Measurements from ENCODE around the gene RPS21. TPM values are rescaled to one million over a fixed set of nuclear protein-coding genes. Genes with fewer than 3 reads are reported as not detected.

RPS21 gene
- total and polyA plus RNA-seq, 12 donors: 512 to 4,111 (median 619) TPM

- ATAC-seq (no peak), DNase-seq (no peak)
- H3K4me3 ChIP-seq: no peak overlapping the region
- H3K9me3 ChIP-seq: no peaks in the 10 kb centered on the region
- peaks cover 0 to 22% (median 6%) of the 10 kb centered on the region in 7 donors for H3K27me3 ChIP-seq
- no peak for TF ChIP-seq CTCF (IDR thresholded peaks at IDR 0.05)
- H3K36me3 ChIP-seq: no peaks in the 10 kb centered on the region
- intact Hi-C loops (cut with DNase I): no loop called here
- 83 to 91% methylated on average over 3 of the region's 3 CpGs for WGBS, 2 donors
- H3K4me1 ChIP-seq: peaks cover 0 to 23% (median 5%) of the 10 kb centered on the region in 9 donors
- no peak overlapping the region for H3K27ac ChIP-seq
Observed at GRCh38 chr20:62436692-62437091, 49.8 kb downstream of the RPS21 start.

- H3K27me3 ChIP-seq: peaks cover 0 to 24% (median 6%) of the 10 kb centered on the region in 7 donors
Observed at GRCh38 chr20:62437496-62437895, 50.6 kb downstream of the RPS21 start.

GRCh38 chr20:62437927-62438326 is 51.0 kb downstream of the RPS21 start:
- H3K27ac ChIP-seq: no peak overlapping the region

More at GRCh38 chr20:62437496-62437895, 50.6 kb downstream of the RPS21 start:
- Histone ChIP-seq H3K4me1 (peaks cover 0 to 23% (median 5%) of the 10 kb centered on the region in 9 donors), H3K27ac (no peak overlapping the region), H3K36me3 (no peaks in the 10 kb centered on the region), H3K9me3 (no peaks in the 10 kb centered on the region), H3K4me3 (no peak overlapping the region)
- no peak for TF ChIP-seq CTCF (IDR thresholded peaks at IDR 0.05)
- WGBS, 2 donors: 73 to 83% methylated on average over 12 of the region's 12 CpGs
- intact Hi-C loops (cut with DNase I): no loop called here
- no peak for DNase-seq
- no peak for ATAC-seq

More at GRCh38 chr20:62437927-62438326, 51.0 kb downstream of the RPS21 start:
- TF ChIP-seq CTCF (IDR thresholded peaks at IDR 0.05): no peak
- 81 to 82% methylated on average over 24 of the region's 24 CpGs for WGBS, 2 donors
- H3K27me3 ChIP-seq: peaks cover 0 to 24% (median 6%) of the 10 kb centered on the region in 7 donors
- H3K4me1 ChIP-seq: peaks cover 0 to 23% (median 5%) of the 10 kb centered on the region in 9 donors
- H3K9me3 ChIP-seq: no peaks in the 10 kb centered on the region
- H3K4me3 ChIP-seq: no peak overlapping the region
- intact Hi-C loops (cut with DNase I): no loop called here
- DNase-seq (no peak), ATAC-seq (peak in 5 of 8 donors; percentile 9 to 30 (median 21))
- no peaks in the 10 kb centered on the region for H3K36me3 ChIP-seq

Other genes starting within 250 kb of the RPS21 start
- gene PSMA7, start 243.7 kb upstream of the RPS21 start, total RNA-seq: 100 to 1,000 TPM; 172 to 296 (median 200) TPM
- 100 to 1,000 TPM; 143 to 567 TPM for gene PSMA7, start 243.7 kb upstream of the RPS21 start, polyA plus RNA-seq
- gene SS18L1, start 243.3 kb upstream of the RPS21 start, total RNA-seq: 10 to 100 TPM in 2 of 10 donors, 1 to 10 TPM in 8; 6.6 to 11.7 (median 7.4) TPM
- gene SS18L1, start 243.3 kb upstream of the RPS21 start, polyA plus RNA-seq: 10 to 100 TPM in 1 of 2 donors, 1 to 10 TPM in 1; 5.2 to 22.3 TPM
- 10 to 100 TPM; 21.5 to 30.4 (median 28.2) TPM for gene MTG2, start 204.1 kb upstream of the RPS21 start, total RNA-seq
- 10 to 100 TPM; 25.4 to 55.5 TPM for gene MTG2, start 204.1 kb upstream of the RPS21 start, polyA plus RNA-seq
- gene HRH3, start 166.8 kb upstream of the RPS21 start, total RNA-seq: not detected
- gene HRH3, start 166.8 kb upstream of the RPS21 start, polyA plus RNA-seq: not detected
- gene OSBPL2, start 148.6 kb upstream of the RPS21 start, total RNA-seq: 10 to 100 TPM; 35.4 to 55.7 (median 41.7) TPM
- gene OSBPL2, start 148.6 kb upstream of the RPS21 start, polyA plus RNA-seq: 10 to 100 TPM; 12.6 to 30.3 TPM
- gene ADRM1, start 84.1 kb upstream of the RPS21 start, total RNA-seq: 10 to 100 TPM; 67.7 to 97.0 (median 73.2) TPM
- gene ADRM1, start 84.1 kb upstream of the RPS21 start, polyA plus RNA-seq: 100 to 1,000 TPM in 1 of 2 donors, 10 to 100 TPM in 1; 81.9 to 192 TPM
- gene LAMA5, start 19.8 kb upstream of the RPS21 start, total RNA-seq: 100 to 1,000 TPM in 1 of 10 donors, 10 to 100 TPM in 9; 53.9 to 146 (median 67.2) TPM
- 100 to 1,000 TPM; 103 to 358 TPM for gene LAMA5, start 19.8 kb upstream of the RPS21 start, polyA plus RNA-seq
- 10 to 100 TPM in 2 of 10 donors, 1 to 10 TPM in 8; 5.6 to 11.9 (median 8.0) TPM for gene CABLES2, start 20.2 kb downstream of the RPS21 start, total RNA-seq
- gene CABLES2, start 20.2 kb downstream of the RPS21 start, polyA plus RNA-seq: 1 to 10 TPM; 2.9 to 6.9 TPM
- not detected for gene RBBP8NL, start 40.4 kb downstream of the RPS21 start, total RNA-seq
- gene RBBP8NL, start 40.4 kb downstream of the RPS21 start, polyA plus RNA-seq: not detected
- 1 to 10 TPM in 2 of 10 donors, under 1 TPM in 8; 0.11 to 5.1 (median 0.60) TPM for gene GATA5, start 88.9 kb downstream of the RPS21 start, total RNA-seq
- 1 to 10 TPM in 1 of 2 donors, under 1 TPM in 1; 0.30 to 1.2 TPM for gene GATA5, start 88.9 kb downstream of the RPS21 start, polyA plus RNA-seq

All from heart right ventricle (tissue), 16 donors.